ENCODE results near the gene GRM2. TPM values are rescaled to one million over a fixed set of nuclear protein-coding genes. Genes with fewer than 3 reads are reported as not detected.

The GRM2 gene
- total RNA-seq, 1 experiment from 2014 or later = 3.7 TPM

GRCh38 chr3:51678186-51678585 is 28.7 kb upstream of the GRM2 start:
- DNase-seq (ENCODE audit: low spot score) = no peak
- ATAC-seq = no peak
- no peak for TF ChIP-seq ZSCAN18 (CRISPR knock-in tag; IDR thresholded peaks at IDR 0.05)
- no peak for TF ChIP-seq E2F1 (CRISPR knock-in tag; IDR thresholded peaks at IDR 0.05)
- ChIA-PET POLR2A (no interaction called here), CTCF (interaction anchor here (0.5 kb wide), 1 partner anchor 19 kb away, joined by 8 read pairs; no protein-coding TSS in a partner anchor)
- Mint-ChIP-seq H3K4me3 (no peak overlapping the region), H3K36me3 (no peaks in the 10 kb centered on the region), H3K27me3 (ENCODE audit: low read depth) (no peaks in the 10 kb centered on the region), H3K27ac (no peak overlapping the region), H3K4me1 (peaks cover 20% of the 10 kb centered on the region), H3K9me3 (no peaks in the 10 kb centered on the region)

GRCh38 chr3:51678641-51679040 is 28.2 kb upstream of the GRM2 start:
- Mint-ChIP-seq H3K27ac (peak overlapping the region; percentile 64; the same call in 1 of the 2 replicates), H3K9me3 (no peaks in the 10 kb centered on the region), H3K27me3 (ENCODE audit: low read depth) (no peaks in the 10 kb centered on the region), H3K4me3 (no peak overlapping the region), H3K36me3 (no peaks in the 10 kb centered on the region), H3K4me1 (peaks cover 16% of the 10 kb centered on the region)
- TF ChIP-seq ZNF512 (CRISPR knock-in tag; IDR thresholded peaks at IDR 0.05; ENCODE audit: borderline replicate concordance) (no peak), ZNF671 (CRISPR knock-in tag; IDR thresholded peaks at IDR 0.05) (no peak), NR3C1 (CRISPR knock-in tag; conservative IDR thresholded peaks at IDR 0.05; ENCODE audit: low read depth) (no peak), ZSCAN18 (CRISPR knock-in tag; IDR thresholded peaks at IDR 0.05) (no peak), FOXK1 (CRISPR knock-in tag; IDR thresholded peaks at IDR 0.05) (no peak), ZBTB21 (CRISPR knock-in tag; IDR thresholded peaks at IDR 0.05; ENCODE audit: borderline replicate concordance) (no peak), MXD4 (CRISPR knock-in tag; IDR thresholded peaks at IDR 0.05; ENCODE audit: borderline replicate concordance) (no peak), TEAD1 (CRISPR knock-in tag; IDR thresholded peaks at IDR 0.05) (no peak), PREB (CRISPR knock-in tag; IDR thresholded peaks at IDR 0.05; ENCODE audit: borderline replicate concordance) (no peak), GRHL2 (CRISPR knock-in tag; IDR thresholded peaks at IDR 0.05; ENCODE audit: insufficient replicate concordance, severe bottlenecking) (no peak), NFATC4 (CRISPR knock-in tag; IDR thresholded peaks at IDR 0.05) (no peak), USF1 (CRISPR knock-in tag; IDR thresholded peaks at IDR 0.05) (no peak), OVOL2 (CRISPR knock-in tag; IDR thresholded peaks at IDR 0.05; ENCODE audit: borderline replicate concordance) (no peak), ZNF423 (CRISPR knock-in tag; IDR thresholded peaks at IDR 0.05) (no peak)
- ChIA-PET CTCF (interaction anchor here (0.5 to 1.2 kb wide), 2 partner anchors 9 to 19 kb away, joined by 8 to 13 read pairs; no protein-coding TSS in a partner anchor), POLR2A (no interaction called here)
- DNase-seq (ENCODE audit: low spot score) (no peak), ATAC-seq (peak; percentile 52)
